HCT116 (cell line): ENCODE data around the gene SLC1A4. TPM values are rescaled to one million over a fixed set of nuclear protein-coding genes. Genes with fewer than 3 reads are reported as not detected.

Experiments used
- ATAC-seq: fragments of 200-7000 bp; cut with Tn5 transposase; 2 replicates; pipeline ENCODE4 v1.9.1; 2020; ENCODE audit warnings: mild to moderate bottlenecking, moderate library complexity
- BruUV-seq: library from RNA; stranded (reverse); fragments of 400-500 nt; replicated peaks from 2 replicates; lab custom pipeline; 2021; lab: Mats Ljungman, UMichigan
- CTCF ChIA-PET: fragments of 300-600 bp; sonication (Branson Sonifier 250); formaldehyde crosslinking; loops from one replicate; lab custom pipeline; 2021; ENCODE audit warnings: antibody characterized with exemption; lab: Charles Lee
- POLR2A ChIA-PET: fragments of 300-600, 350-600 bp; sonication (Branson Sonifier 250); formaldehyde crosslinking; loops from one replicate; lab custom pipeline; 2021; ENCODE audit warnings: antibody characterized with exemption; lab: Charles Lee
- RAD21 ChIA-PET, 2 experiments: fragments of 300-600 bp; sonication (Branson Sonifier 250); formaldehyde crosslinking; loops; one replicate each; lab custom pipeline; 2023; ENCODE audit warnings: low total read pairs in 2 of 2; ENCODE audit not compliant: uncharacterized antibody in 2 of 2, unreplicated experiment in 2 of 2, low non-redundant PET in 1 of 2; lab: Charles Lee
- DNase-seq: peaks from one replicate; pipeline ENCODE4 v3.0.0-alpha.2; 2010; ENCODE audit warnings: low read depth, low spot score
- H2AFZ ChIP-seq: fragments of 200-600 bp; shearing (Covaris generic), sonication (generic); 2 replicates; pipeline ENCODE4 v1.6.1; 2017; ENCODE audit warnings: low read depth, mixed run types, mixed read lengths, antibody characterized with exemption, low read length; ENCODE audit not compliant: poor library complexity, severe bottlenecking
- H3K27ac ChIP-seq: 2 replicates; pipeline ENCODE4 v1.5.1; 2012; ENCODE audit warnings: low read depth, low read length
- H3K27me3 ChIP-seq: fragments of 200-600 bp; sonication (generic); 2 replicates; pipeline ENCODE4 v1.6.1; 2016; ENCODE audit warnings: mixed run types, low read length, mixed read lengths; ENCODE audit not compliant: insufficient read depth
- H3K36me3 ChIP-seq, 2 experiments: fragments of 200-500 bp in 1 of 2; fragments of 200-600 bp in 1 of 2; sonication (Bioruptor generic) in 1 of 2; sonication (generic) in 1 of 2; 2 replicates each; pipeline versions ENCODE4 v1.5.1 to v1.6.1; 2014 to 2016; ENCODE audit warnings: low read length in 2 of 2, inconsistent platforms in 1 of 2, mixed read lengths in 1 of 2, mixed run types in 1 of 2; ENCODE audit not compliant: insufficient read depth in 2 of 2, control insufficient read depth in 1 of 2
- H3K4me1 ChIP-seq, 2 experiments: fragments of 200-600 bp in 1 of 2; sonication (generic) in 1 of 2; 2 replicates each; pipeline versions ENCODE4 v1.5.1 to v1.6.1; 2012 to 2017; ENCODE audit warnings: low read length in 2 of 2, inconsistent platforms in 1 of 2, mild to moderate bottlenecking in 1 of 2, mixed read lengths in 1 of 2, mixed run types in 1 of 2, moderate library complexity in 1 of 2; ENCODE audit not compliant: insufficient read depth in 2 of 2, control insufficient read depth in 1 of 2
- H3K4me2 ChIP-seq: fragments of 200-600 bp; sonication (generic); 2 replicates; pipeline ENCODE4 v1.6.1; 2017; ENCODE audit warnings: mixed run types, low read length, mixed read lengths
- H3K4me3 ChIP-seq, 2 experiments: fragments of 200-600 bp in 1 of 2; sonication (generic) in 1 of 2; replicated peaks in 1 of 2; 2 replicates each; pipeline ENCODE4 v1.5.1; 2011 to 2016; ENCODE audit warnings: low read length in 2 of 2, control low read depth in 1 of 2, low read depth in 1 of 2, mild to moderate bottlenecking in 1 of 2, mixed read lengths in 1 of 2, mixed run types in 1 of 2
- H3K79me2 ChIP-seq: fragments of 200-600 bp; sonication (generic); 2 replicates; pipeline ENCODE4 v1.6.1; 2017; ENCODE audit warnings: mild to moderate bottlenecking, mixed run types, low read length, moderate library complexity, mixed read lengths; ENCODE audit not compliant: insufficient read depth
- H3K9ac ChIP-seq: fragments of 200-600 bp; sonication (generic); 2 replicates; pipeline ENCODE4 v1.6.1; 2016; ENCODE audit warnings: low read length, mixed read lengths
- H3K9me2 ChIP-seq: fragments of 200-600 bp; sonication (generic), shearing (Covaris generic); 2 replicates; pipeline ENCODE4 v1.6.1; 2017; ENCODE audit warnings: mixed run types, mild to moderate bottlenecking, moderate library complexity; ENCODE audit not compliant: insufficient read depth
- H3K9me3 ChIP-seq, 2 experiments: fragments of 200-500 bp in 1 of 2; fragments of 200-600 bp in 1 of 2; sonication (Bioruptor generic) in 1 of 2; sonication (generic) in 1 of 2; 2 replicates each; pipeline ENCODE4 v1.6.1; 2014 to 2017; ENCODE audit warnings: low read length in 2 of 2, mixed read lengths in 2 of 2, inconsistent platforms in 1 of 2, low read depth in 1 of 2, mild to moderate bottlenecking in 1 of 2, mixed run types in 1 of 2, moderate library complexity in 1 of 2; ENCODE audit not compliant: control insufficient read depth in 1 of 2, insufficient read depth in 1 of 2
- H4K20me1 ChIP-seq: fragments of 200-600 bp; sonication (generic), shearing (Covaris generic); 2 replicates; pipeline ENCODE4 v1.6.1; 2017; ENCODE audit warnings: mixed run types, mild to moderate bottlenecking, moderate library complexity; ENCODE audit not compliant: insufficient read depth
- ATF3 ChIP-seq: IDR thresholded peaks from 2 replicates; pipeline ENCODE4 v1.6.1; 2012
- CBX3 ChIP-seq: IDR thresholded peaks from 2 replicates; pipeline ENCODE4 v1.6.1; 2012; ENCODE audit warnings: low read depth
- CEBPB ChIP-seq: IDR thresholded peaks from 2 replicates; pipeline ENCODE4 v1.6.1; 2012; ENCODE audit warnings: low read depth
- CTCF ChIP-seq, 3 experiments: fragments of 200-600 bp in 1 of 3; sonication (generic) in 1 of 3; IDR thresholded peaks in 2 of 3; conservative IDR thresholded peaks in 1 of 3; 2 replicates each; pipeline ENCODE4 v1.5.1; 2012 to 2017; ENCODE audit warnings: low read depth in 2 of 3, low read length in 2 of 3, antibody characterized with exemption in 1 of 3, borderline replicate concordance in 1 of 3, control low read depth in 1 of 3, mild to moderate bottlenecking in 1 of 3, mixed read lengths in 1 of 3, mixed run types in 1 of 3, moderate library complexity in 1 of 3; ENCODE audit not compliant: insufficient read depth in 1 of 3
- ELF1 ChIP-seq: IDR thresholded peaks from 2 replicates; pipeline ENCODE4 v1.6.1; 2012; ENCODE audit warnings: low read depth, borderline replicate concordance
- EZH2 ChIP-seq: fragments of 200-600 bp; sonication (generic); IDR thresholded peaks from 2 replicates; pipeline ENCODE4 v1.6.1; 2017; ENCODE audit warnings: antibody characterized with exemption, mixed run types
- EZH2phosphoT487 ChIP-seq: fragments of 200-600 bp; IDR thresholded peaks from 2 replicates; pipeline ENCODE4 v1.6.1; 2018; ENCODE audit warnings: antibody characterized with exemption, borderline replicate concordance
- FOSL1 ChIP-seq: IDR thresholded peaks from 2 replicates; pipeline ENCODE4 v1.6.1; 2012; ENCODE audit warnings: low read depth
- JUND ChIP-seq: IDR thresholded peaks from 2 replicates; pipeline ENCODE4 v1.6.1; 2012
- MAX ChIP-seq: IDR thresholded peaks from 2 replicates; pipeline ENCODE4 v1.6.1; 2012
- POLR2A ChIP-seq: IDR thresholded peaks from 2 replicates; pipeline ENCODE4 v1.7.0; 2011; ENCODE audit warnings: borderline replicate concordance; ENCODE audit not compliant: insufficient read depth, insufficient read length; ENCODE audit errors: extremely low read depth
- POLR2AphosphoS5 ChIP-seq: IDR thresholded peaks from 2 replicates; pipeline ENCODE4 v1.6.1; 2011; ENCODE audit warnings: mild to moderate bottlenecking, low read depth, low read length, moderate library complexity
- REST ChIP-seq: IDR thresholded peaks from 2 replicates; pipeline ENCODE4 v1.6.1; 2012; ENCODE audit warnings: low read depth
- SP1 ChIP-seq: IDR thresholded peaks from 2 replicates; pipeline ENCODE4 v1.6.1; 2012; ENCODE audit warnings: low read depth
- ZFX ChIP-seq: fragments of 450-650 bp; IDR thresholded peaks from 2 replicates; pipeline ENCODE4 v1.6.1; 2017
- ZNF274 ChIP-seq: fragments of 200-500 bp; sonication (Bioruptor generic); IDR thresholded peaks from 2 replicates; pipeline ENCODE4 v1.6.1; 2014; ENCODE audit warnings: mild to moderate bottlenecking, low read depth, low read length, inconsistent platforms
- intact Hi-C: fragments of 100-400 bp; cut with micrococcal nuclease; formaldehyde crosslinking; loops from 2 replicates; pipeline ENCODE4 v1.10.0; 2022
- total RNA-seq: library from RNA; stranded (reverse); gene quantifications from one replicate; pipeline ENCODE4 v1.2.1, GENCODE V29; 2021; ENCODE audit not compliant: unreplicated experiment

The SLC1A4 gene
- total RNA-seq, 1 experiment from 2014 or later: 9.2 TPM

GRCh38 chr2:65021709-65022108 lies 32.5 kb downstream of the SLC1A4 start:
- Histone ChIP-seq H3K4me3 (no peak overlapping the region), H3K36me3 (no peaks in the 10 kb centered on the region), H3K4me2 (no peak overlapping the region), H3K27ac (no peak overlapping the region), H4K20me1 (no peaks in the 10 kb centered on the region), H3K9me3 (no peaks in the 10 kb centered on the region), H3K79me2 (no peaks in the 10 kb centered on the region), H3K9me2 (no peaks in the 10 kb centered on the region), H3K4me1 (peaks cover 0 to 7% of the 10 kb centered on the region in 2 experiments; a peak in 1 of 4 replicates), H3K27me3 (no peaks in the 10 kb centered on the region), H2AFZ (no peak overlapping the region), H3K9ac (no peak overlapping the region)
- DNase-seq (no peak), ATAC-seq (no peak)
- ChIA-PET RAD21 (no interaction called here), POLR2A (no interaction called here), CTCF (no interaction called here)
- intact Hi-C loops: no loop called here
- no TSS peak for BruUV-seq
- TF ChIP-seq REST (no peak), POLR2AphosphoS5 (no peak), ELF1 (no peak), ZNF274 (no peak), EZH2 (no peak), FOSL1 (no peak), JUND (no peak), ATF3 (no peak), MAX (no peak), EZH2phosphoT487 (no peak), SP1 (no peak), CTCF (IDR thresholded peaks at IDR 0.05 in 2 of 3, conservative IDR thresholded peaks at IDR 0.05 in 1 of 3; ENCODE audit: borderline replicate concordance in 1 of 3, insufficient read depth in 1 of 3, low read depth in 2 of 3, low read length in 2 of 3) (no peak), POLR2A (no peak), CEBPB (no peak), CBX3 (no peak), ZFX (no peak)
- TF ChIP-seq, all 23 proteins: peak for 0
